ENCODE results near the gene CNTN2. TPM values are rescaled to one million over a fixed set of nuclear protein-coding genes. Genes with fewer than 3 reads are reported as not detected.

CNTN2 gene, protein sequence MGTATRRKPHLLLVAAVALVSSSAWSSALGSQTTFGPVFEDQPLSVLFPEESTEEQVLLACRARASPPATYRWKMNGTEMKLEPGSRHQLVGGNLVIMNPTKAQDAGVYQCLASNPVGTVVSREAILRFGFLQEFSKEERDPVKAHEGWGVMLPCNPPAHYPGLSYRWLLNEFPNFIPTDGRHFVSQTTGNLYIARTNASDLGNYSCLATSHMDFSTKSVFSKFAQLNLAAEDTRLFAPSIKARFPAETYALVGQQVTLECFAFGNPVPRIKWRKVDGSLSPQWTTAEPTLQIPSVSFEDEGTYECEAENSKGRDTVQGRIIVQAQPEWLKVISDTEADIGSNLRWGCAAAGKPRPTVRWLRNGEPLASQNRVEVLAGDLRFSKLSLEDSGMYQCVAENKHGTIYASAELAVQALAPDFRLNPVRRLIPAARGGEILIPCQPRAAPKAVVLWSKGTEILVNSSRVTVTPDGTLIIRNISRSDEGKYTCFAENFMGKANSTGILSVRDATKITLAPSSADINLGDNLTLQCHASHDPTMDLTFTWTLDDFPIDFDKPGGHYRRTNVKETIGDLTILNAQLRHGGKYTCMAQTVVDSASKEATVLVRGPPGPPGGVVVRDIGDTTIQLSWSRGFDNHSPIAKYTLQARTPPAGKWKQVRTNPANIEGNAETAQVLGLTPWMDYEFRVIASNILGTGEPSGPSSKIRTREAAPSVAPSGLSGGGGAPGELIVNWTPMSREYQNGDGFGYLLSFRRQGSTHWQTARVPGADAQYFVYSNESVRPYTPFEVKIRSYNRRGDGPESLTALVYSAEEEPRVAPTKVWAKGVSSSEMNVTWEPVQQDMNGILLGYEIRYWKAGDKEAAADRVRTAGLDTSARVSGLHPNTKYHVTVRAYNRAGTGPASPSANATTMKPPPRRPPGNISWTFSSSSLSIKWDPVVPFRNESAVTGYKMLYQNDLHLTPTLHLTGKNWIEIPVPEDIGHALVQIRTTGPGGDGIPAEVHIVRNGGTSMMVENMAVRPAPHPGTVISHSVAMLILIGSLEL
- 0.15 TPM for polyA plus RNA-seq (2012; ENCODE audit: insufficient read length, low read depth)

DNA sequence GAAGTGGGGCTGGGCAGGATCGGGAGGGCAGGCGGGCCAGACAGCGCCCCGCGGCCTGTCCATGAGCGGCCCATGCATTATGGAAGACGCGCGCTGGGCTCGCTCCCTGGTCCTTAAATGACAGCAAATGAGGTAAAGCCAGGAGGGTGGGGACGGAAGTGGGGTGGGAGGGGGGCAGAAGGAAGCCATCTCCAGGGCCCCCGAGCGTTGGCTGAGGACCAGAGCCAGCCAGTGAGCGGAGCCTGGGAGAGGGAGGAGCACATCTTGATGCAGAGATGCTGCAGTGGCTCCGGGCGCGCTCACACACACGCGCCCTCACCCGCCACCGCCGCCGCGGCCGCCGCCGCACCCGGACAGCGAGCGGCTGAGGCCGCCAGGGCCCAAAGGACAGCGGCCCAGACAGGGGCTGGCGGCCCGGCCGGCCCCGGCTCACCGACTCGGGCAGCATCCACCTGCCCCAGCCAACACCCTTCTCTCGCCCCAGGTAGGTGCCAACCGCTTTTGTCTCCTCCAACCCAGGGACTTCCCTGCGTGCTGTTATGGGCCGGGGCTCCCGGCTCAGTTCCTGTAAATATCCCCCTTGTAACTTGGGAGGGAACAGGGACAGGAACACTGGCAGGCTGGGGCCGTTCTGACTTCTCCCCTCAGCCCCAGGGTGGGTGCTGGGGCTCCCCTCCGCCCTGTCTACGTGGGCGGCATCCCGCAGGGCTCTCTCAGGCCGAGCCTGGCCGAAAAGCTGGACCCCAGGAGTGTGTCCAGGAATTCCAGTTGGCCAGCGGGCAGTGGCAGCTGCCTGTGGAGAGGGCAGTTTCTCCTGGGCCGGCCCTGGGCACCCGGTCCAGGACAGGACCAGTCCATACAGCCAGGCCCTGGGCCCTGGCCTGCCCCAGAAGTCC is at the start of gene CNTN2:
Gene CNTN2 (plus strand): TSS at position 302 of the 896 bp plus-strand sequence. CDS start 9,974 bp downstream, outside the sequence.
- TF ChIP-seq SIN3A (IDR thresholded peaks at IDR 0.05; ENCODE audit: borderline replicate concordance, insufficient read depth, low read length) (no peak), POLR2AphosphoS5 (IDR thresholded peaks at IDR 0.05; ENCODE audit: low read depth, low read length) (no peak), TAF1 (IDR thresholded peaks at IDR 0.05; ENCODE audit: borderline replicate concordance, insufficient read depth, low read length) (no peak), FOXP2 (optimal IDR thresholded peaks at IDR 0.05; ENCODE audit: borderline replicate concordance, extremely low read depth, extremely low read length, insufficient read depth) (no peak)
- TF ChIP-seq, protein P1, sequence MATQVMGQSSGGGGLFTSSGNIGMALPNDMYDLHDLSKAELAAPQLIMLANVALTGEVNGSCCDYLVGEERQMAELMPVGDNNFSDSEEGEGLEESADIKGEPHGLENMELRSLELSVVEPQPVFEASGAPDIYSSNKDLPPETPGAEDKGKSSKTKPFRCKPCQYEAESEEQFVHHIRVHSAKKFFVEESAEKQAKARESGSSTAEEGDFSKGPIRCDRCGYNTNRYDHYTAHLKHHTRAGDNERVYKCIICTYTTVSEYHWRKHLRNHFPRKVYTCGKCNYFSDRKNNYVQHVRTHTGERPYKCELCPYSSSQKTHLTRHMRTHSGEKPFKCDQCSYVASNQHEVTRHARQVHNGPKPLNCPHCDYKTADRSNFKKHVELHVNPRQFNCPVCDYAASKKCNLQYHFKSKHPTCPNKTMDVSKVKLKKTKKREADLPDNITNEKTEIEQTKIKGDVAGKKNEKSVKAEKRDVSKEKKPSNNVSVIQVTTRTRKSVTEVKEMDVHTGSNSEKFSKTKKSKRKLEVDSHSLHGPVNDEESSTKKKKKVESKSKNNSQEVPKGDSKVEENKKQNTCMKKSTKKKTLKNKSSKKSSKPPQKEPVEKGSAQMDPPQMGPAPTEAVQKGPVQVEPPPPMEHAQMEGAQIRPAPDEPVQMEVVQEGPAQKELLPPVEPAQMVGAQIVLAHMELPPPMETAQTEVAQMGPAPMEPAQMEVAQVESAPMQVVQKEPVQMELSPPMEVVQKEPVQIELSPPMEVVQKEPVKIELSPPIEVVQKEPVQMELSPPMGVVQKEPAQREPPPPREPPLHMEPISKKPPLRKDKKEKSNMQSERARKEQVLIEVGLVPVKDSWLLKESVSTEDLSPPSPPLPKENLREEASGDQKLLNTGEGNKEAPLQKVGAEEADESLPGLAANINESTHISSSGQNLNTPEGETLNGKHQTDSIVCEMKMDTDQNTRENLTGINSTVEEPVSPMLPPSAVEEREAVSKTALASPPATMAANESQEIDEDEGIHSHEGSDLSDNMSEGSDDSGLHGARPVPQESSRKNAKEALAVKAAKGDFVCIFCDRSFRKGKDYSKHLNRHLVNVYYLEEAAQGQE (IDR thresholded peaks at IDR 0.05; ENCODE audit: insufficient read depth in 1 of 2, low read depth in 2 of 2, low read length in 2 of 2), result no peak

DNA sequence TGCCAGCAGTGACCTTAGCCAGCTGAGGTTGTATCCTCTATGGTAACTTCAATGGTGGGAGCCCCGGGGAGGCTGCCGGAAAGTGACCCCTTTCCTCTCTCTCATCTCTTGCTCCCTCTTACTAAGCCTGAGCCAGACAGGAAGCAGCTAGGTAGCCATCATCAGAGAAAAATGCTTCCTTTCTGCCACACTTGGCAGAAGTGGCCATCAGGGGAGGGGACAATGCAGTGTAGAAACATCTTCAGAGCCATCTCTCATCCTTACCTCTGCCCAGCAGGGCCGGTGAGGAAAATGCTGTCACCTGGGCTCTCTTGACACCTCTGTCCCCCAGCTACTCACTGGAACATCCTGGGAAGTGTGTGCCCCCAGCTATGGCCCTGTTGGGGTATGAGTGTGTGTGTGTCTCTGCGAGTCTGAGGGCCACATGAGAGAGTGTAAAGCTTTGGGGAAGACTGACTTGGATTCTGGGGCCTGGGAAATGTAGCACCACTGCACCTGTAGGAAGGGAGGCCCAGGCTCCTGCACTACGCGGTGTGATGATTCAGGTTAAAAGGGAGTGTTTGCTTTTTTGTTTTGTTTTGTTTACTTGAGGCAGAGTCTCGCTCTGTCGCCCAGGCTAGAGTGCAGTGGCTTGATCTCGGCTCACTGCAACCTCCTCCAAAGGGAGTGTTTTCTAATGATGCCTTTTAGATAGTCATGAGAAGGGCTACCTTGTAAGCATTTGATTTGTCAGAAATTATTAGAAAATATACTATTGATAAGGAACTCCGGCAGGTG is 48.7 kb upstream of the CNTN2 start:
- no peak for TF ChIP-seq FOXP2 (optimal IDR thresholded peaks at IDR 0.05; ENCODE audit: borderline replicate concordance, extremely low read depth, extremely low read length, insufficient read depth)
- TF ChIP-seq POLR2AphosphoS5 (IDR thresholded peaks at IDR 0.05; ENCODE audit: low read depth, low read length), result no peak
- TF ChIP-seq SIN3A (IDR thresholded peaks at IDR 0.05; ENCODE audit: borderline replicate concordance, insufficient read depth, low read length), result no peak
- TF ChIP-seq, protein P1 (IDR thresholded peaks at IDR 0.05; ENCODE audit: insufficient read depth in 1 of 2, low read depth in 2 of 2, low read length in 2 of 2), result no peak
- no peak for TF ChIP-seq TAF1 (IDR thresholded peaks at IDR 0.05; ENCODE audit: borderline replicate concordance, insufficient read depth, low read length)

DNA sequence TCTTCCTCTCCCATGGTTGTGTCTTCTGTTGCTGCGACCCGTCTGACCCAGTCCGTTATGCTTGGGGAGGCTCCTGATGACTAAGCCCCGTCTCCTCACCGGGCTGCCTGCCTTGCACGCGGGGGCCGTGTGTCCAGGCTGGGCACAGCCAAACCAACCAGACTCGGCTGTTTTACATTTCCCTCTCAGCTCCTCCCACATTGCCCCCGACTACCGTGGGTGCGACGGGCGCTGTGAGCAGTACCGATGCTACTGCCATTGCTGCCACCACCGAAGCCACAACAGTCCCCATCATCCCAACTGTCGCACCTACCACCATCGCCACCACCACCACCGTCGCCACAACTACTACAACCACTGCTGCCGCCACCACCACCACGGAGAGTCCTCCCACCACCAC is 46.0 kb upstream of the CNTN2 start:
- TF ChIP-seq, protein P1 (IDR thresholded peaks at IDR 0.05; ENCODE audit: insufficient read depth in 1 of 2, low read depth in 2 of 2, low read length in 2 of 2), result no peak
- no peak for TF ChIP-seq FOXP2 (optimal IDR thresholded peaks at IDR 0.05; ENCODE audit: borderline replicate concordance, extremely low read depth, extremely low read length, insufficient read depth)
- TF ChIP-seq POLR2AphosphoS5 (IDR thresholded peaks at IDR 0.05; ENCODE audit: low read depth, low read length), result no peak
- TF ChIP-seq SIN3A (IDR thresholded peaks at IDR 0.05; ENCODE audit: borderline replicate concordance, insufficient read depth, low read length), result no peak
- no peak for TF ChIP-seq TAF1 (IDR thresholded peaks at IDR 0.05; ENCODE audit: borderline replicate concordance, insufficient read depth, low read length)
